Right lobe of liver (tissue), 6 donors: ENCODE results near the gene COX15. TPM values are rescaled to one million over a fixed set of nuclear protein-coding genes. Genes with fewer than 3 reads are reported as not detected.

Experiments used
- ATAC-seq, 4 donors: fragments of 200-7000 bp; cut with Tn5 transposase; one replicate each; pipeline ENCODE4 v1.9.1; 2020; ENCODE audit warnings: mild to moderate bottlenecking in 4 of 4, moderate library complexity in 4 of 4
- DNase-seq, 3 donors: peaks; one replicate each; pipeline ENCODE4 v3.0.0-alpha.2; 2020
- H3K27ac ChIP-seq, 3 donors: fragments of 200-600 bp; one replicate each; pipeline ENCODE4 v1.8.0; 2022
- H3K27me3 ChIP-seq, 2 donors: fragments of 200-600 bp; one replicate each; pipeline ENCODE4 v1.8.0; 2022
- H3K36me3 ChIP-seq, 4 donors: fragments of 200-600 bp; sonication (generic) in 1 of 4; one replicate each; pipeline versions ENCODE4 v1.5.1 to v1.8.0; 2017 to 2022; ENCODE audit warnings: control low read depth in 1 of 4
- H3K4me1 ChIP-seq, 4 donors: fragments of 200-600 bp; sonication (generic) in 1 of 4; one replicate each; pipeline versions ENCODE4 v1.5.1 to v1.8.0; 2017 to 2022; ENCODE audit warnings: control low read depth in 1 of 4
- H3K4me3 ChIP-seq, 3 donors: fragments of 200-600 bp; one replicate each; pipeline ENCODE4 v1.8.0; 2022
- H3K9me3 ChIP-seq, 4 donors: fragments of 200-600 bp; sonication (generic) in 1 of 4; one replicate each; pipeline versions ENCODE4 v1.5.1 to v1.8.0; 2017 to 2022; ENCODE audit warnings: control low read depth in 1 of 4
- POLR2A ChIP-seq: fragments of 450-650 bp; IDR thresholded peaks from one replicate; pipeline ENCODE4 v1.6.1; 2017; ENCODE audit warnings: antibody characterized with exemption, mild to moderate bottlenecking
- WGBS: methylation state at CpG from one replicate; pipeline ENCODE4 v1.1.6; 2018; ENCODE audit warnings: low coverage, low lambda C conversion rate; ENCODE audit not compliant: insufficient coverage; ENCODE audit errors: missing lambda C conversion rate; 5-methylcytosine and 5-hydroxymethylcytosine counted together
- intact Hi-C, 2 donors: fragments of 100-400 bp; cut with DNase I; formaldehyde crosslinking; loops; one replicate each; pipeline versions ENCODE4 v1.11.2 to v1.14.1; 2022
- total RNA-seq, 6 experiments: library from RNA; depleted of rRNA in 2 of 6; stranded (reverse); fragments of >200 nt in 2 of 6; fragmentation: NEBNext Ultra II Directional in 3 of 6; extraction: Animal tissue kit (Norgen Biotek cat#: 25700) in 3 of 6; gene quantifications; one replicate each; pipeline versions ENCODE4 v1.1.0 to v1.2.4, GENCODE V29; 2016 to 2023
- TF ChIP-seq, protein P1 (sequence below), 4 donors: fragments of 200-600 bp in 3 of 4; fragments of 450-650 bp in 1 of 4; IDR thresholded peaks; one replicate each; pipeline versions ENCODE4 v1.5.1 to v1.8.0; 2016 to 2022; ENCODE audit warnings: antibody characterized with exemption in 4 of 4, mild to moderate bottlenecking in 2 of 4
- donor health status: DM: no; HTN: yes; CAD: no.
- donor health status: DM: no; HTN: no; CAD: no.
- donor health status: DM: no; HTN: no; CAD: no.
- donor health status: DM: no; HTN: yes; CAD: no.
- donor health status: DM: no; HTN: yes; CAD: no.

The COX15 gene
- total RNA-seq, 6 experiments from 2014 or later: 22.4 to 29.0 (median 23.4) TPM

DNA sequence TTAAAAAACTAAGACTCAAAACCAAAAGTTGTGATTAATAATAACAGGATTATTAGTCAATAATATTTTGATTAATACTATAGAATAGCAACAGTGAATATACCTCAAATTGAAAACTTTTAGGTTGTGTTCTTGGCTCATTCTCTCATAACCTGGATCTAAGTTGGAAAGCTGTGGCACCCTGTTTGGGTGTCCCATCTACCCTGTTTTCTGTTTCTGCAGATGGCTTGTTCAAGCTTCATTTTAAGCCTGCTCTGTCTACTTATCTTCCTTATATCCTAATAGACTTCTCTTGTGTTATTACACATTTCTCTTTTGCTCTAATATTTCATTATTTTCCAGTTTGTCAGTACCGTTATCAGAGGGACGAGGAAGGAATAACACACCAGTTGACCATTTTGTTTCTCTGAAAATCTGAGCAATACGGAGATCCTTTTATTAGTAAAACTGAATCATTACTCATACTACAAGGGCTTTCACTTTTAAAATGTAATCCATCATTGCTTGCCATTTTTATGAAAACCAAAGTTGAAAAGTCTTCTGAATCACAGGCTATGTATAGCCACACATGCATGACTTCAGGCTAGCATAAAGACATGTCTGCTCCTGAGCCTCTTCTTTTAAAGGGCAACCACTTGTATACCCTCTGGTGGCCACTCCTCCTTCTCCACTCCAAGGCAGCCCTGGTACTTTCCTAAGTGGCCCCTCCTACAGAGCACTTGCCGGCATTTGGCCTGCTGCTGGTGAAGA is 22.3 kb downstream of the COX15 start:
- Histone ChIP-seq H3K36me3 (peaks cover 0 to 33% (median 12%) of the 10 kb centered on the region in 4 donors), H3K4me3 (no peak overlapping the region), H3K9me3 (no peaks in the 10 kb centered on the region), H3K27me3 (no peaks in the 10 kb centered on the region), H3K27ac (no peak overlapping the region), H3K4me1 (no peaks in the 10 kb centered on the region)
- WGBS: 65% methylated on average over 4 of the region's 4 CpGs
- no peak for TF ChIP-seq POLR2A
- TF ChIP-seq, protein P1, sequence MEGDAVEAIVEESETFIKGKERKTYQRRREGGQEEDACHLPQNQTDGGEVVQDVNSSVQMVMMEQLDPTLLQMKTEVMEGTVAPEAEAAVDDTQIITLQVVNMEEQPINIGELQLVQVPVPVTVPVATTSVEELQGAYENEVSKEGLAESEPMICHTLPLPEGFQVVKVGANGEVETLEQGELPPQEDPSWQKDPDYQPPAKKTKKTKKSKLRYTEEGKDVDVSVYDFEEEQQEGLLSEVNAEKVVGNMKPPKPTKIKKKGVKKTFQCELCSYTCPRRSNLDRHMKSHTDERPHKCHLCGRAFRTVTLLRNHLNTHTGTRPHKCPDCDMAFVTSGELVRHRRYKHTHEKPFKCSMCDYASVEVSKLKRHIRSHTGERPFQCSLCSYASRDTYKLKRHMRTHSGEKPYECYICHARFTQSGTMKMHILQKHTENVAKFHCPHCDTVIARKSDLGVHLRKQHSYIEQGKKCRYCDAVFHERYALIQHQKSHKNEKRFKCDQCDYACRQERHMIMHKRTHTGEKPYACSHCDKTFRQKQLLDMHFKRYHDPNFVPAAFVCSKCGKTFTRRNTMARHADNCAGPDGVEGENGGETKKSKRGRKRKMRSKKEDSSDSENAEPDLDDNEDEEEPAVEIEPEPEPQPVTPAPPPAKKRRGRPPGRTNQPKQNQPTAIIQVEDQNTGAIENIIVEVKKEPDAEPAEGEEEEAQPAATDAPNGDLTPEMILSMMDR (IDR thresholded peaks at IDR 0.05): no peak
- DNase-seq: no peak
- ATAC-seq: no peak
- intact Hi-C loops: loop anchor here in 1 of 2 donors (10.0 kb wide), 1 partner anchor 85 kb away; the partner anchor contains the start of gene SLC25A28

DNA sequence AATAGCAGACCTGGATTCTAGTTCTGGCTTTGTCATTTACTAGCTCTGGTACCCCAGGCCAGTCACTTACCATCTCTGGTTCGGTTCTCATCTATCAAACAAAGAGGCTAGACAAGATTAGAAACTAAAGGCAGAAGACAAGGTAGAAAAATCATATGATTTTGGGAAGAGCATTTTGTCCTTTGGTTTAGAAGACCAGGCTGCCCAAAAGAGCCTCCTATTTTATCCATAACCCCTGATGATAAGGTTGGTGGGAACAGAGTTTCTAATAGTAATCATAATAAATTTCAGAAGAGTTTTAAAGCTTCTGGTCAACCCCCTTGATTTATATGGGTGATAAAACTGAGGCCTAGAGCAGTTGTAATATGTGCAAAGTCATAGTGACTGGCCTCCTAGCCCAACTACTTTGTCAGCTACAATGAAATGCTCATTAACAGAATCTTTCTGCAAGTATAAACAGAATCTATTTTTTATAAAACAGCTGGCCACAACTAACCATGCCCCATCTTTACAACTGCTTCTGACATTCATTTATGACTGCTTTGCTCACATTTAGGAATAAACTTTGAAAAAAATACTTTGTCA is 23.4 kb downstream of the COX15 start:
- 90% methylated on average over 1 of the region's 1 CpG for WGBS
- H3K36me3 ChIP-seq: peaks cover 0 to 37% (median 16%) of the 10 kb centered on the region in 4 donors

DNA sequence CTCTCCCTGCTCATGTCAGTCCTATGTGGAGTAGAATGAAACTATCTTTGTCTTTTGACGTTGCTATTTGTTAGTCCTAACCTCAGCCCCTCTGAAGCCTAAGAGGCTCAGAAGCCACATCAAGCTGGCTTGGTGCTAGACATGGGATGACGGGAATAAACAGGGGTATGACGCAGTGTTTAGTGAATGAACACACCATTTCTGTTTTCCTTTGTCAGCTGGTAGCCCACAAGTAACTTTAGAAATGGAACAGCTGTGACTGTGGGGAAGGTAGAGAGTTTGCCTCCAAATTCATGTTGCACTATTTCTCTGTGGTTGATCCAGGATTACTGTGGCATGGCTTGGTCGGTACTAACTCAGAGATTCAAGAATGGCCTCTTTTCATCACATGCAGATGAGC is 31.3 kb downstream of the COX15 start:
- no peak overlapping the region for H3K4me3 ChIP-seq
- peaks cover 6 to 49% (median 24%) of the 10 kb centered on the region in 4 donors for H3K36me3 ChIP-seq
- 90% methylated on average over 4 of the region's 4 CpGs for WGBS
- TF ChIP-seq, protein P1 (IDR thresholded peaks at IDR 0.05): no peak
- TF ChIP-seq POLR2A: no peak
- ATAC-seq: no peak
- H3K4me1 ChIP-seq: peaks cover 0 to 7% (median 2%) of the 10 kb centered on the region in 4 donors
- no peaks in the 10 kb centered on the region for H3K9me3 ChIP-seq
- no peak overlapping the region for H3K27ac ChIP-seq
- no peaks in the 10 kb centered on the region for H3K27me3 ChIP-seq
- intact Hi-C loops: no loop called here
- DNase-seq: no peak

More for the DNA sequence above, 23.4 kb downstream of the COX15 start:
- TF ChIP-seq, protein P1 (IDR thresholded peaks at IDR 0.05): no peak
- no peak for TF ChIP-seq POLR2A
- H3K27me3 ChIP-seq: no peaks in the 10 kb centered on the region
- H3K27ac ChIP-seq: no peak overlapping the region
- DNase-seq: no peak
- H3K4me1 ChIP-seq: no peaks in the 10 kb centered on the region
- intact Hi-C loops: no loop called here
- no peak overlapping the region for H3K4me3 ChIP-seq
- no peak for ATAC-seq
- no peaks in the 10 kb centered on the region for H3K9me3 ChIP-seq

DNA sequence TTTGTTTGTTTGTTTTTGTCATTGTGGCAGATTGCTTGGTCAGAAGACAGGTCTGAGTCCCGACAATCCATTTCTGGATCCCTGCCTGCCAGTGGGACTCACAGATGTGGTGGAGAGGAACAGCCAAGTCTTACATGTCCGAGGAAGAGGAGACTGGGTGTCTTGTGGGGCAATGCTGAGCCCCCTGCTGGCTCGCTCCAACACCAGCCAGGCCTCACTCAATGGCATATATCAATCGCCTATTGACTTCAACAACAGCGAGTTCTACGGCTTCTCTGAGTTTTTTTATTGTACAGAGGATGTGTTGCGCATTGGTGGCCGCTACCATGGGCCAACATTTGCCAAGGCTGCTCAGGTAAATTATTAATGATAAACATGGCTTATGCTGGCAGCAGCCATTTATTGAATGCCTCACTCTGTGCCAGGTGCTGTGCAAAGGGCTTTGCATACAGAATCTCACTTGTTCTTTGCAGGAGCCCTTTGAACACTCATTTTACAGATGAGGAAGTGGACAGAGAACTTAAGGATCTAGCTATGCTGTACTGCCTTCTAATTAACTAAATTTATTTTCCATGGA is 33.3 kb downstream of the COX15 start:
- H3K27ac ChIP-seq: no peak overlapping the region
- peak in 2 of 3 donors; percentile 27 to 68 for DNase-seq
- intact Hi-C loops: loop anchor here in 1 of 2 donors (10.0 kb wide), 1 partner anchor 74 kb away; the partner anchor contains the start of gene SLC25A28
- H3K27me3 ChIP-seq: no peaks in the 10 kb centered on the region
- peak; percentile 50 to 84 (median 62) for ATAC-seq
- WGBS: 52% methylated on average over 8 of the region's 8 CpGs
- peaks cover 2 to 37% (median 20%) of the 10 kb centered on the region in 4 donors for H3K36me3 ChIP-seq
- no peak for TF ChIP-seq POLR2A
- TF ChIP-seq, protein P1 (IDR thresholded peaks at IDR 0.05): peak in 2 of 4 donors; percentile 8 to 12
- H3K4me1 ChIP-seq: peaks cover 0 to 7% (median 2%) of the 10 kb centered on the region in 4 donors
- no peak overlapping the region for H3K4me3 ChIP-seq
- no peaks in the 10 kb centered on the region for H3K9me3 ChIP-seq
